Thyroid gland (tissue), 4 donors: ENCODE data around the gene NUMB.

Experiments used
- POLR2A ChIP-seq, 2 donors: fragments of 450-650 bp; IDR thresholded peaks; one replicate each; pipeline ENCODE4 v1.6.1; 2017; ENCODE audit warnings: antibody characterized with exemption in 2 of 2, mild to moderate bottlenecking in 2 of 2, moderate library complexity in 1 of 2
- TF ChIP-seq, protein P1 (sequence below), 6 experiments: fragments of 200-600 bp in 3 of 6; fragments of 450-650 bp in 3 of 6; sonication (generic) in 3 of 6; IDR thresholded peaks; one replicate each; pipeline ENCODE4 v1.5.1; 2016 to 2019; ENCODE audit warnings: antibody characterized with exemption in 6 of 6, mild to moderate bottlenecking in 2 of 6, inconsistent platforms in 1 of 6, moderate library complexity in 1 of 6

DNA sequence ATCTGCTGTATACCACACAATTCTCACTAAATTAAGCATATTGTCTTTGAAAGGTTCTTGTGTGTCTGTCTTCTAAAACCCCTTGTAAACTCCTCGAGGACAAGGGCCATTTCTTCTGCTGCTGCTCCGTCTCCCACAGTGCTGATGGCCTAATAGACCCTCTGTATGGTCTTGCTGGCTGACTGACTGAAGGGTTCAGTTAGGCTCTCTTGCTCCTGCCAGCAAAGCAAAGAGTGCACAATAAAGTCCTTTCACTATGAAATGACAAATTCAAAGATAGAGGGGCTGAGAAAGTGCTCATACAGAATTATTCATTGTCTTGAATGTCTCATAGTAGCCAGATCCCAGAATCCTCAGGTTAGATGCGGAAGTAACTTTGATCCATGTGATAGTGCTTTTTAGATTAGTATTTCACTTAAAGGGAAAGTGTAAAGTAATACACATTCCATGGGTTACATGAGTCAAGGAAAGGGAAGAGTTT lies 18.1 kb upstream of the NUMB start:
- TF ChIP-seq POLR2A (IDR thresholded peaks at IDR 0.05): no peak
- TF ChIP-seq, protein P1, sequence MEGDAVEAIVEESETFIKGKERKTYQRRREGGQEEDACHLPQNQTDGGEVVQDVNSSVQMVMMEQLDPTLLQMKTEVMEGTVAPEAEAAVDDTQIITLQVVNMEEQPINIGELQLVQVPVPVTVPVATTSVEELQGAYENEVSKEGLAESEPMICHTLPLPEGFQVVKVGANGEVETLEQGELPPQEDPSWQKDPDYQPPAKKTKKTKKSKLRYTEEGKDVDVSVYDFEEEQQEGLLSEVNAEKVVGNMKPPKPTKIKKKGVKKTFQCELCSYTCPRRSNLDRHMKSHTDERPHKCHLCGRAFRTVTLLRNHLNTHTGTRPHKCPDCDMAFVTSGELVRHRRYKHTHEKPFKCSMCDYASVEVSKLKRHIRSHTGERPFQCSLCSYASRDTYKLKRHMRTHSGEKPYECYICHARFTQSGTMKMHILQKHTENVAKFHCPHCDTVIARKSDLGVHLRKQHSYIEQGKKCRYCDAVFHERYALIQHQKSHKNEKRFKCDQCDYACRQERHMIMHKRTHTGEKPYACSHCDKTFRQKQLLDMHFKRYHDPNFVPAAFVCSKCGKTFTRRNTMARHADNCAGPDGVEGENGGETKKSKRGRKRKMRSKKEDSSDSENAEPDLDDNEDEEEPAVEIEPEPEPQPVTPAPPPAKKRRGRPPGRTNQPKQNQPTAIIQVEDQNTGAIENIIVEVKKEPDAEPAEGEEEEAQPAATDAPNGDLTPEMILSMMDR (IDR thresholded peaks at IDR 0.05): no peak
